ENCODE results near the gene LMNB1. TPM values are rescaled to one million over a fixed set of nuclear protein-coding genes. Genes with fewer than 3 reads are reported as not detected.

Gene LMNB1
- total RNA-seq, 1 experiment from 2014 or later: 220 TPM

DNA sequence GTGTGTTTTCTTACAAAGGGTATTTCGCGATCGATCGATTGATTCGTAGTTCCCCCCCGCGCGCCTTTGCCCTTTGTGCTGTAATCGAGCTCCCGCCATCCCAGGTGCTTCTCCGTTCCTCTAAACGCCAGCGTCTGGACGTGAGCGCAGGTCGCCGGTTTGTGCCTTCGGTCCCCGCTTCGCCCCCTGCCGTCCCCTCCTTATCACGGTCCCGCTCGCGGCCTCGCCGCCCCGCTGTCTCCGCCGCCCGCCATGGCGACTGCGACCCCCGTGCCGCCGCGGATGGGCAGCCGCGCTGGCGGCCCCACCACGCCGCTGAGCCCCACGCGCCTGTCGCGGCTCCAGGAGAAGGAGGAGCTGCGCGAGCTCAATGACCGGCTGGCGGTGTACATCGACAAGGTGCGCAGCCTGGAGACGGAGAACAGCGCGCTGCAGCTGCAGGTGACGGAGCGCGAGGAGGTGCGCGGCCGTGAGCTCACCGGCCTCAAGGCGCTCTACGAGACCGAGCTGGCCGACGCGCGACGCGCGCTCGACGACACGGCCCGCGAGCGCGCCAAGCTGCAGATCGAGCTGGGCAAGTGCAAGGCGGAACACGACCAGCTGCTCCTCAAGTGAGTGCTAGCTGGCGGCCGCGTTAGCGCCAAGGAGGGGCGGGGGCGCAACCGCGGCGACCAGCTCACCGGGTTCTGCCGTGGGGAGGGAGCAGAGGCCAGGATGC lies 480 bp downstream of the LMNB1 start (continued):
- TF ChIP-seq, protein P1, sequence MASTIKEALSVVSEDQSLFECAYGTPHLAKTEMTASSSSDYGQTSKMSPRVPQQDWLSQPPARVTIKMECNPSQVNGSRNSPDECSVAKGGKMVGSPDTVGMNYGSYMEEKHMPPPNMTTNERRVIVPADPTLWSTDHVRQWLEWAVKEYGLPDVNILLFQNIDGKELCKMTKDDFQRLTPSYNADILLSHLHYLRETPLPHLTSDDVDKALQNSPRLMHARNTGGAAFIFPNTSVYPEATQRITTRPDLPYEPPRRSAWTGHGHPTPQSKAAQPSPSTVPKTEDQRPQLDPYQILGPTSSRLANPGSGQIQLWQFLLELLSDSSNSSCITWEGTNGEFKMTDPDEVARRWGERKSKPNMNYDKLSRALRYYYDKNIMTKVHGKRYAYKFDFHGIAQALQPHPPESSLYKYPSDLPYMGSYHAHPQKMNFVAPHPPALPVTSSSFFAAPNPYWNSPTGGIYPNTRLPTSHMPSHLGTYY (CRISPR knock-in tag; IDR thresholded peaks at IDR 0.05): 0 out of 2 replicates have a peak, but pooled peaks have one; percentile 44
- no peak for TF ChIP-seq ZNF671 (CRISPR knock-in tag; IDR thresholded peaks at IDR 0.05)
- peak; percentile 56; the same call in 1 of the 2 replicates for TF ChIP-seq IRF1 (CRISPR knock-in tag; IDR thresholded peaks at IDR 0.05)
- 0 out of 2 replicates have a peak, but pooled peaks have one; percentile 26 for TF ChIP-seq CTCF (IDR thresholded peaks at IDR 0.05)
- no peak for TF ChIP-seq ZNF219 (CRISPR knock-in tag; IDR thresholded peaks at IDR 0.05; ENCODE audit: borderline replicate concordance)
- TF ChIP-seq RORB (CRISPR knock-in tag; IDR thresholded peaks at IDR 0.05): no peak
- TF ChIP-seq, protein P2, sequence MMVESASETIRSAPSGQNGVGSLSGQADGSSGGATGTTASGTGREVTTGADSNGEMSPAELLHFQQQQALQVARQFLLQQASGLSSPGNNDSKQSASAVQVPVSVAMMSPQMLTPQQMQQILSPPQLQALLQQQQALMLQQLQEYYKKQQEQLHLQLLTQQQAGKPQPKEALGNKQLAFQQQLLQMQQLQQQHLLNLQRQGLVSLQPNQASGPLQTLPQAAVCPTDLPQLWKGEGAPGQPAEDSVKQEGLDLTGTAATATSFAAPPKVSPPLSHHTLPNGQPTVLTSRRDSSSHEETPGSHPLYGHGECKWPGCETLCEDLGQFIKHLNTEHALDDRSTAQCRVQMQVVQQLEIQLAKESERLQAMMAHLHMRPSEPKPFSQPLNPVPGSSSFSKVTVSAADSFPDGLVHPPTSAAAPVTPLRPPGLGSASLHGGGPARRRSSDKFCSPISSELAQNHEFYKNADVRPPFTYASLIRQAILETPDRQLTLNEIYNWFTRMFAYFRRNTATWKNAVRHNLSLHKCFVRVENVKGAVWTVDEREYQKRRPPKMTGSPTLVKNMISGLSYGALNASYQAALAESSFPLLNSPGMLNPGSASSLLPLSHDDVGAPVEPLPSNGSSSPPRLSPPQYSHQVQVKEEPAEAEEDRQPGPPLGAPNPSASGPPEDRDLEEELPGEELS (CRISPR knock-in tag; IDR thresholded peaks at IDR 0.05): peak; percentile 72; the same call in 1 of the 2 replicates
- TF ChIP-seq ZNF121 (CRISPR knock-in tag; IDR thresholded peaks at IDR 0.05): peak; percentile 56; the same call in 1 of the 2 replicates
- no peak for TF ChIP-seq TCF7 (CRISPR knock-in tag; IDR thresholded peaks at IDR 0.05; ENCODE audit: low read depth)
- peak; percentile 10; the same call in 1 of the 2 replicates for TF ChIP-seq IRF2 (CRISPR knock-in tag; IDR thresholded peaks at IDR 0.05; ENCODE audit: borderline replicate concordance, low read depth)
- TF ChIP-seq PRRX2 (CRISPR knock-in tag; IDR thresholded peaks at IDR 0.05): peak; percentile 79; the same call in 1 of the 2 replicates
- 0 out of 2 replicates have a peak, but pooled peaks have one; percentile 3 for TF ChIP-seq TEAD1 (CRISPR knock-in tag; IDR thresholded peaks at IDR 0.05)
- peak; percentile 48; the same call in 1 of the 2 replicates for TF ChIP-seq ESRRA (CRISPR knock-in tag; IDR thresholded peaks at IDR 0.05; ENCODE audit: borderline replicate concordance)
- TF ChIP-seq AFF4 (CRISPR knock-in tag; IDR thresholded peaks at IDR 0.05; ENCODE audit: borderline replicate concordance): no peak
- 0 out of 2 replicates have a peak, but pooled peaks have one; percentile 92 for TF ChIP-seq NR3C1 (CRISPR knock-in tag; conservative IDR thresholded peaks at IDR 0.05; ENCODE audit: low read depth)
- peak; percentile 95 for TF ChIP-seq CBFB (CRISPR knock-in tag; IDR thresholded peaks at IDR 0.05; ENCODE audit: low read depth)
- peak; percentile 29; the same call in 1 of the 2 replicates for TF ChIP-seq RELA (CRISPR knock-in tag; IDR thresholded peaks at IDR 0.05; ENCODE audit: borderline replicate concordance)
- TF ChIP-seq ATF3 (CRISPR knock-in tag; conservative IDR thresholded peaks at IDR 0.05): no peak
- TF ChIP-seq ZBTB21 (CRISPR knock-in tag; IDR thresholded peaks at IDR 0.05; ENCODE audit: borderline replicate concordance): peak; percentile 43; the same call in 1 of the 2 replicates
- peak; percentile 99 for TF ChIP-seq KAT7 (CRISPR knock-in tag; IDR thresholded peaks at IDR 0.05; ENCODE audit: borderline replicate concordance)
- no peak for TF ChIP-seq ZNF317 (CRISPR knock-in tag; IDR thresholded peaks at IDR 0.05; ENCODE audit: borderline replicate concordance, low read depth)
- peak; percentile 27; the same call in 1 of the 2 replicates for TF ChIP-seq ZNF416 (CRISPR knock-in tag; IDR thresholded peaks at IDR 0.05)
- no peak; the same call in 1 of the 2 replicates for TF ChIP-seq PRDM15 (CRISPR knock-in tag; IDR thresholded peaks at IDR 0.05)

Data from WTC11 (cell line).